NOMO-1 (cell line): ENCODE measurements around the gene DNASE1L3.

Experiments
- DNase-seq, 2 experiments: peaks; one replicate each; lab custom pipeline; 2025; ENCODE audit not compliant: unreplicated experiment in 2 of 2; lab: John Stamatoyannopoulos, UW

DNASE1L3 gene

DNA sequence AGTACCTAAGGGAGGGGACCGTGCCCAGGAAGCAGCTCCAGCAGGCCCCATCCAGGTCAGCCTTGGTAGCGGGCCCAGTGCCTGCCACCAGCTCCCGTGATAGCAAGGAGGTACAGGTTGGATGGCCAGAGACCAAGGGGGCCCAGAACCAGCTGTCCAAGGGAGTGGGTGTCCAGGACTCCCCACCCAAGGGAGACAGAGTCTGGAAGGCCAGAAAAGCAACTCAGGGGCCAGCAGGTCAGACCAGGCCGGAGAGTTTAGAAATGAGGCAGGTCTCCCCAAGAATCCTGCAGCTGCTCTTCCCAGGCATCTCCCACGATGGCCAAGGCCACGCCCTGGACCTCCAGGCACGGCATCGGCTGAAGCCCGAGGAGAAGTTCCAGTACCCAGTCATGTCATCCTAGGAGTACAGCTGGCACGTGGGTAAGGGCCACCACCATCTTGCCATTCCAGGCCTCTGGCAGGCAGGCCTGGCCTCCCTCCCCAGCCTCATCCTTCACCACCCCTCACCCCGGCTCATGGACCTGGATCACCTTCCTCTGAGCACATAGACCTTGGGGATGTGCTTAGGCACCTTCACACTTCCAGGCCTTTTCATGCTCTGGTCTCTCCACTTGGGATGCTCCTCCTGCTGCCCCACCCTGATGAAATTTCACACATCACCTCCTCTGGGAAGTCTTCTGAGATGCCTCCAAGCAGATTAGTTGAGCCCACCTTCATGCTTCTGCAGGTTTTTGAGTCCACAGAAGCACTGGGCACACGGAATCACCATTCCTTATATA is 30.5 kb downstream of the DNASE1L3 start:
- DNase-seq, result no peak

DNA sequence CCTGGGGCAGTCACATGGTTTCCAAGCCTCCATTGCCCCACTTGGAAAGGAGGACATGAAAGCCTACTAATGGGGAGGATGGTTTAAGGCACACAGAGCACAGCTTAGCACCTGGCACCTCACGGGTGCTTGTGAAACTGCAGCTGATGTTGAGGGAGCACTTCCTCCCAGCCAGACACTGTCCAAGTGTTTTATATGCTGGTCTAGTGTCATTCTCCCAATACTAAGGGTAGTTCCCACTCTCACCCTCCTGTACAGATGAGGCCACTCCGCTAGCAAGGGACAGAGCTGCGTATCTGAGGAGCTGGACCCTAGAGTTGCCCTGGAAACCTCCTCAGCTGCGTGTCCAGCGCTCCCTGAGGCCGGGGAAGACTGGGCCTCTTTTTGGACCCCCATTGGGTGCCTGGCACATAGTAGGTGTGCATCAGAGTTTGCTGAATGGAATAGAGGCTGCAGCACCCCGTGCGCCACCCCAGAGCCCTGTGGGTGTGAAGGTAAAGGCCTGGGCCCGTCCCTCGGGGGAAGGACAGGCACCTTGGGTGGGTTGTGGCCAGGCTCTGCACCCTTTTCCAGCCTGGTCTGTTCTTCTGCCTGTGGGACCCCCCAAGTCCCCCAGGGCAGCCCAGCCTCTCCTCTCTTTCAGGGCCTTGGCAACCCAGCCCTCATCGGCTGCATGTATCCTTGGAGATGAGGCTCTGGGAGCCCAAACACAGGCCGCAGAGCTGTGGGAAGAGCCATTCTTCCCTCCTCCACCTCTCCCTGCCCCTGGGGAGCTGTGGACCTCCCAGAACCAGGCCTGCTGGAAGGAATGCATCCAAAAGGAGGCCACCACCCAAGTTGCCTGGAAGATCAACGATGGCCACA is 31.3 kb downstream of the DNASE1L3 start:
- no peak for DNase-seq

DNA sequence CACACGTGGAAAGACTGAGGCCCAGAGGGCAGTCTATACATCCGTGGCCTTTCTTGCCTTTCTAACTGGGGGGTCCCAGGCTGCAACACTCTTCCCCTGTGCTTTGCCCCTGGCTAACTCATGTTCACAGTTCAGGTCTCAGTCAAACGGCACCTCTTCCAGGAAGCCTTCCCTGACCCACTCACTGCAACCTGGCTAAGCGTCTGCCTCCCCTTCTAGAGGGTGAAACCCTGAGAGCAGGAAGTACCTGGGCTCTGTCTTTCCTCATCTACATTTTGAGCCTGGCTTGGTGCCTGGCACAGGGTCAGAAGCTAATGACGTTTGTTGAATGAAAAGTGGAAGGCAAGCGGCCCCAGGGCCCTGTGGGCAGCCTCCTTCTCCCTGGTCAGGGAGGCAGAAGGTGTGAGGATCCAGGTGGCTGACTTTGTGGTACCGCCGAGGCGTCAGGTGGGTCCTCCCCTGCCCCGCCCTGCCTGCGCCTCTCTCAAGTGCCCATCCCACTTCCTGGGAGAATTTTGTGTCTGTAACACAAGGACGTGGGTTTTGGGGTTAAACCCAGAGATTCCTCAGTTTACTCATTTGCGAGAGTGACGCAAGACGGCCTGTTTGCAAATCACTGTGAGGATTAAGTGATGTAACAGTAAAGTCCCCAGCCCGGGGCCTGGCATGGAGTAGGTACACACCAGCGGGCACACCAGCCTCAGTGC is 32.1 kb downstream of the DNASE1L3 start:
- DNase-seq, result no peak

DNA sequence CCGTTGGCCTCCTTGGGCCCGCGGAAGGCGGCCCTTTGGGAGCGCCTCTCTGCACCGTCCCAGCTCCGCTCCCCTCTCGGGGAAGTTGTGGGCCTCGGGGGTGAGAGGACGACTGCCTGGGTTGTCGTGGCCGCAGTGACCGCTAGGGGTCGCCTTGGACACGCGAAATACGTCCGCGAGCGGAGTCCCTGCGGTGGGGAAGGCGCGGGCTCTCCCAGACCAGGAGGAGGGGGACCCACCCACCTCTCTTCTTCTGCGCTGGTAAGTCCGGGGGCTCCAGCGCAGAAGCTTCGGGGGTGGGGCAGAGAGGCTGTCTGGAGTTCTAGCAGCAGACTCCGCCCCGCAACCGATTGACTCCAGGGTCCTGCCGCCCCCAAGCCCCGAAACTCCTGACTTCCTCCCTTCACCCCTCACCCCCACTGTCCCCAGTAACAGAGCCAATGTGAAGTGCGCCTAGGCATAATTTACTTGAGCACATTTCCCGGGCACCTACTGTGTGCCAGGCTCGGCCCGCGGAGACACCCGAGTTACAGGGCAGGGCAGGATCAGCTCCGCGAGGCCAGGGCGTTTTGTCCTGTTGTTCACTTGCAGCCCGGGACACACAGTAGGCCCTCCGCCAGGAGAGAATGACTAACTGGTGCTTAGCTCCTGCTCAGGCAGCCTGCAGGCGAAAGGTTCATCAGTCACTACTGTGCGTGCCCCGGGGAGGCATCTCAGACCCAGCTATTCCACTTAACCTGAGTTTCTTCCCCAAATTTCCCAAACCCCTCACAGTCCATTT is 32.8 kb downstream of the DNASE1L3 start:
- peak; percentile 68 to 69 for DNase-seq

DNA sequence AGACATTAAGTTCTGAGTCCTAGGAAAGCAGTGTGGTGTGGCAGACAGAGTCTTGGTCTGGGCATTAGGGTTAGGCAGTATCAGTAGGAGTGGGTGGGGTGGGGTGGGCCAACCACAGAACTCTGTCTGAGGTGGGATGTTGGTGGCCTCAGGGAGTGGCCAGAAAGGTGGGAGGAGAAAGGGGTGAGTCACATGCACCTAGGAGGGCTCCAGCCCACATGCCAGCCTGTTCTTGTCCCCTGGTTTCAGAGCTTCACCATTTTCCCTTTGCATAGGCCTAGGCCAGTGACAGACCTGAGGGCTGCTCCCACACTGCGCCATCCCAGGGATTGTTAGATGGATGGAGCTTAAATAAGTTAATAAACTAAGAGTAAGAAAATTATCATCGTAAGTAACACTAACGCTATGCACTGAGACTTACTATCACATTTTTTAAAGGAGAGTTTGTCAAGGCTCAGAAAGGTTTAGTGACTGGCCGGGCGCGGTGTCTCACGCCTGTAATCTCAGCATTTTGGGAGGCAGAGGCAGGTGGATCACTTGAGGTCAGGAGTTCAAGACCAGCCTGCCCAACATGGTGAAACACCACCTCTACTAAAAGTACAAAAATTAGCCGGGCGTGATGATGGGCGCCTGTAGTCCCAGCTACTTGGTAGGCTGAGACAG is 33.8 kb downstream of the DNASE1L3 start:
- DNase-seq, result no peak

DNA sequence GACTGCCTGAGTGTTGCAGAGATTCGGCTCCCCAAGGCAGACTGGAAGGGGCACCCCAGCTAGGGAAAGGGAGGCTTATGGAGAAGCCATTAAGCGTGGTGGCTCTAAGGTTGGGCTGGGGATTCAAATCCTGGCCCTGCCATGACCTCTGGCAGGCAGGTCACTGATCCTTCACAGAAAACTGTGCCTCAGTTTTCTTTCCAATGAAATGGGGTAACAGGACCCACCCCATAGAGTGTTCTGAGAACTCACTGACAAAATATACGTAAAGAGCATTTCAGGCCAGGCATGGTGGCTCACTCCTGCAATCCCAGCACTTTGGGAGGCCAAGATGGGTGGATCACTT is 34.6 kb downstream of the DNASE1L3 start:
- DNase-seq, result no peak

DNA sequence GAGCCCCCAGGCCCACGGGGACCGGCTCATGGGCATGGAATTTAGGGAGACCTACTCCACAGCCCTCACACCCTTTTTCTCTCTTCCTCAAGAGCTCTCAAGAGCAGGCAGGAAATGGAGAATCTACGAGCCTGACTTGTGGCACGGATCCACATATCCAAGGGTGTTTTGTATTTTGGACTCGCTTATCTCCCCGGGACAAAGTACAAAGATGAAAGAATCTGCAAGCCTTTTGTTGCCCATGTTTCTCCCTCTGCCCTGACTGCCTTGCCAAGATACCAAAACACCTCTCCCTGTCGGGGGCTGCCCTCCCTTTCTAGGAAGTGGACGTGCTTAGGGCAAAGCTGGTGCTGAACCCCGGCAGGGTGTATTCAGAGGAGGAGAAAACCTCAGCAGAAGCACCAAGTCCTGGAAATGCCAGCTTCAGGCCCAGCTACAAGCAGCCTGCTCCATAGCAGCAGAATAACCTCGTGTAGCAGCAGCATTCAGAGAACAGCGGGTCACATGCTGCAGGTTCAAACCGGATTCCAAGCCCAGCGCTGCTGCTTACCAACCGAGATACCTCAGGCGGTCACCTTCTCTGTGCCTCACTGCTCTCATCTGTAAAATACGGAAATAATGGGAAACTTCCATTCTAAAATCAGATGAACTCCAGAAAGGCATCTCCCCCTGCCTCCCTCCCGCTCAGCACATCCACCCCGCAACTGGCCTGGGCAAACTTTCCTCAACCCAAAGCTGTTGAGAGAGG is 35.2 kb downstream of the DNASE1L3 start:
- DNase-seq, result no peak

DNA sequence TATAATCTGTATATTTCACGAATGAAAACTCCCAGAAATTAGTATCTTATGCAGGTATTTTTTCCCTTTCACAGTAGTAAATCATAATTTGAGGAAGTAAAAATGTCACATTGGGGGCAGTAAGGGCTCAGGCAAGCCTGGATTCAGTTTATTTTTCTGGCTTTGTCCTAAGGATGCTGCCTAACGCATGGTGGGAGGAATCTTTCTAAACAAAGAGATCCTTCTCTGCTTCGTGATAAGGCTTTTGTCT is 35.7 kb downstream of the DNASE1L3 start:
- DNase-seq, result peak in 1 of 2 experiments; percentile 15

DNA sequence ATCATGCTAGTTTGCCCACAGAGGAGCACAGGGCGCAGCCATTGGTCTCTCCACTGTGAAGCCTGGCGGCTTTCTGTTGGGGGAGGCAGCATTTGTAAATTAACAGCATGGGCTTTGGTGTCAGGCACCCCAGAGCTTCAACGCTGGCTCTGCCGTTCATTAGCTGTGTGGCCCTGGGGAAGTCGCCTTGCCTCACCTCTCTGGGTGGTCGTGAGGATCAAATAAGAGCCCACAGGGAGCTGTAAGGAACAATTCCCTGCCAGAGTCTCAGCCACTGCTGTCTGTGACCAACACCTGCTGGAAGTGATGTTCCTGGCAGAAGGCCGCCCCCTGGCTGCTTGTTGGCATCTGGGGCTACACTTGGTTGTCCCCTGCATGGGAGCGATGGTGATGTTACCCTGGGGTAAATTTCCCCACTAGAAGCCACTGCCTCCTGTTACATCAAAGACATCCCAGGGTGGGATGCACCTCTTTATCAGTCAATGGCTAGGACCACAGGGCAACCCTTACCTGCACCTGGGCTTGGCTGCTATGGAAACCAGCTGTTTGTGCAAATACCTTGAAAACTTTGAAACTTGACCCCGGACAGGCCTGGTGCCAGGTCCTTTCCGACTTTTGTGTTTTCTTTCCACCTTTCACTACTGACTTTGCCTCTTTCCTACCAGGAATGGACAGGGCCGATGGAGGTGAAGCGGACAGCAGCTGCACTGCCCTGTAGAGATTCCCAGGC is 36.9 kb downstream of the DNASE1L3 start:
- DNase-seq, result no peak

DNA sequence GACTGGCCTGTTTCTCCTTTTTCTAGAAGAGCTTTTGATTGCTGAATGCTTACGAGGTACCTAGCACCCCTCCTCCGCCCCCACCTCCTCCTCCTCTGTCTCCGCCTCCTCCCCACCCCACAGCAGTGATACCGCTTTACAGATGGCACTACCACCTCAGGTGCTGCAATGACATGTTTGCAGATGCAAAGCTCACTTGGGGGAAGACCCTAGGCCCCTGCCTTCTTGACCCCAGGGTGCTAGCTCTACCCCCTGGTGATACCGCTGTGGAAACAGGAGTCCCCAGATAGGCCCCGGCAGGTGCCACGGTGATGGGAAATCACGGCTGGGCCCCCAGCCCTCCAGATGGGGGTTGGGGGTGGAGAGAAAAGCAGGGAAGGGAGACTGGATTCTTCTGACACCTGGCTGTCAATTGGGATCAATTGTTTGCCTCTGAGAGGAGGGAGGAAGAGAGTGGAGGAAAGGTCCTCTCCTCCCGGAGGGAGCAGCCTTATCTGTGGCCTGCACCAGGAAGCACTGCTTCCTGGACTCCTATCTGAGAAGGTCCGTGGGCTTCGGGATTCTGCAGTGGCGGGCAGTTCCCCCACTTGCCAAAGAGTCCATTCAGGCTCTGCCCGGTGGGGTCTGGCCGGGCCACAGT is 37.6 kb downstream of the DNASE1L3 start:
- no peak for DNase-seq

DNA sequence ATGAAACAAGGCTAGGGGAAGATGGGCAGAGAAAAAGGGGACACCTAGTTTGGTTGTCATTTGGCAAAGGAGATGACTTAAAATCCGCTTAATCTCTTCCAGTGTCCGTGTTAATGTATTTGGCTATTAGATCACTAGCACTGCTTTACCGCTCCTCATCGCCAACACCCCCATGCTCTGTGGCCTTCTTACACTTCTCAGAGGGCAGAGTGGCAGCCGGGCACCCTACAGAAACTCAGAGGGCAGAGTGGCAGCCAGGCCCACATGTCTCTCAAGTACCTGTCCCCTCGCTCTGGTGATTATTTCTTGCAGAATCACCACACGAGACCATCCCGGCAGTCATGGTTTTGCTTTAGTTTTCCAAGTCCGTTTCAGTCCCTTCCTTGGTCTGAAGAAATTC is 39.6 kb downstream of the DNASE1L3 start:
- no peak for DNase-seq

DNA sequence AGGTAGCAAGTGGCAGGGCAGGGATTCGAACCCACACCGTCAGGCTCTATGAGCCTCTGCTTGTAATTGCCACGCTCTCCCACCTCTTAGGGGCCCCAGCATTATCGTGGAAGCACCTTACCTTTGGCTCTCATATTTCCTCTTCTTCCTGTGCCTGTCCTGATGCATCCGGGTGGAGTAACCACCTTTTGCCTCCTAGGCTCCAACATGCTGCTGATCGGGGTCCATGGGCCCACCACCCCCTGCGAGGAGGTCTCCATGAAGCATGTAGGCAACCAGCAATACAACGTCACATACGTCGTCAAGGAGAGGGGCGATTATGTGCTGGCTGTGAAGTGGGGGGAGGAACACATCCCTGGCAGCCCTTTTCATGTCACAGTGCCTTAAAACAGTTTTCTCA is 40.4 kb downstream of the DNASE1L3 start:
- no peak for DNase-seq

DNA sequence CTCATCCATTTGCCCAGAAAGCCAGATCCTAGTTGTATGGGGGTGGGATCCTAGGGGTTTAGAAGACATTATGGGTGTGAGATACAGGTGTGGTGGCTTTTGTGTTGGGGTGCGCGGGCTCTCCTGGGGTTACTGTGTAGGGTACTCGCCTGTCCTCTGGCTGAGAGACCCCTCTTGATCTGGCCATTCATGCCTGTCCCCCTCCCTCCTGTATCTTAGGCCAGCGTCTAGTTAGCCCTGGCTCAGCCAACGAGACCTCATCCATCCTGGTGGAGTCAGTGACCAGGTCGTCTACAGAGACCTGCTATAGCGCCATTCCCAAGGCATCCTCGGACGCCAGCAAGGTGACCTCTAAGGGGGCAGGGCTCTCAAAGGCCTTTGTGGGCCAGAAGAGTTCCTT is 41.4 kb downstream of the DNASE1L3 start:
- DNase-seq, result no peak

DNA sequence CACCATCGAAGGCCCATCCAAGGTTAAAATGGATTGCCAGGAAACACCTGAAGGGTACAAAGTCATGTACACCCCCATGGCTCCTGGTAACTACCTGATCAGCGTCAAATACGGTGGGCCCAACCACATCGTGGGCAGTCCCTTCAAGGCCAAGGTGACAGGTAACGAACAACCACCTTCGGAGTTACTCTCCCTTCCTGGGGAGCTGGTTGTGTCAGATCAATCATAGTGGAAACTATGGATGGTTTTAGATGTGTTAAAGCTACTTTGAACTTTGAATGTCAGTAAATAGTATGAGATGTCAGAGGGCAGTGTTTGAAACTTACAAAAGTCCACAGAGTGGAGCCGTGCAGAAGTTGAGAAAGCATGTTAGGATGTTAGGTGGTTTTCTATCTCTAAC is 42.3 kb downstream of the DNASE1L3 start:
- DNase-seq, result no peak

DNA sequence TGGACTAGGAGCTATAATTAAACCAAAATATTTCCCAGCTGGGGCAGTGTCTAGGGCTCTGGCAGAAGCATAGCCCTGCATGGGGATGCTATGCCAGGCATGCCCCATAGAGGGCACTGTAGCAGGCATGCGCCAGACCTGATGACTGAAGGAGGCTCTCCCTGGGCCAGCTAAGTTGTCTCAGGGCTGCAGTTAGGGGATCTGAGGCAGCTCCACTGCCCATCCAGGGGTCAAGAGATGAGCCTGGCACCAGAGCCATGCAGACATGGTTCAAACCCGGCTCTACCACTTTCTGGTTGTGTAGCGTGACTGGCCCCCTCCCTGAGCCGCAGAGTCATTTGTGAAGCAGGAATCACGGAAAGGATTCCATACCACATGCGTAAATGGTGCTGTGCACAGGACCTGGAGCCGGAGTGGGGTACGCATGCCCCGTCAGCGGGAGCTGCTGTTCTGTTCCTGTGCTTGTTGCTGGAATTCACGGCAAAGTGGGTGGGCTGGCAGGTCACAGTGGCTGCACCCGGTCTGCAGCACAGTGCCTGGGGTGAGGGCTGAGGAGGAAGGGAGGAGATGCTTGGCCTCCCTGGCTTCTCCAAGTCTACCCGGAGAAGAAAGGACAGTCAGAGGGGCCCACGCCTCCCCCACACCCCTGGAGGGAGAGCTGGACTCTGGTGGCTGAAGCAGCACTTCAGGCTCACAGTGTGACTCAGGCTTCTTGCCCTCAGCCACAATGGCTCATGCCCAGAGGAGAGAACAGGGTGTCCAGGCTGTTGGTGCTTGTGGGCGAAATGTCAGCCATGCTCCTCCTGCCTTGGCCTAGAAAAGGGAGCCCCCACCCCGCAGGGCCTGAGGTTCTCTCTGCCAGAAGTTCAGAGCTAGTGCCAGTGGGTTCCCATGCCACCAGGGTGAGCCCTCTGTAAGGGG is 43.1 kb downstream of the DNASE1L3 start:
- DNase-seq, result peak in 1 of 2 experiments; percentile 16

DNA sequence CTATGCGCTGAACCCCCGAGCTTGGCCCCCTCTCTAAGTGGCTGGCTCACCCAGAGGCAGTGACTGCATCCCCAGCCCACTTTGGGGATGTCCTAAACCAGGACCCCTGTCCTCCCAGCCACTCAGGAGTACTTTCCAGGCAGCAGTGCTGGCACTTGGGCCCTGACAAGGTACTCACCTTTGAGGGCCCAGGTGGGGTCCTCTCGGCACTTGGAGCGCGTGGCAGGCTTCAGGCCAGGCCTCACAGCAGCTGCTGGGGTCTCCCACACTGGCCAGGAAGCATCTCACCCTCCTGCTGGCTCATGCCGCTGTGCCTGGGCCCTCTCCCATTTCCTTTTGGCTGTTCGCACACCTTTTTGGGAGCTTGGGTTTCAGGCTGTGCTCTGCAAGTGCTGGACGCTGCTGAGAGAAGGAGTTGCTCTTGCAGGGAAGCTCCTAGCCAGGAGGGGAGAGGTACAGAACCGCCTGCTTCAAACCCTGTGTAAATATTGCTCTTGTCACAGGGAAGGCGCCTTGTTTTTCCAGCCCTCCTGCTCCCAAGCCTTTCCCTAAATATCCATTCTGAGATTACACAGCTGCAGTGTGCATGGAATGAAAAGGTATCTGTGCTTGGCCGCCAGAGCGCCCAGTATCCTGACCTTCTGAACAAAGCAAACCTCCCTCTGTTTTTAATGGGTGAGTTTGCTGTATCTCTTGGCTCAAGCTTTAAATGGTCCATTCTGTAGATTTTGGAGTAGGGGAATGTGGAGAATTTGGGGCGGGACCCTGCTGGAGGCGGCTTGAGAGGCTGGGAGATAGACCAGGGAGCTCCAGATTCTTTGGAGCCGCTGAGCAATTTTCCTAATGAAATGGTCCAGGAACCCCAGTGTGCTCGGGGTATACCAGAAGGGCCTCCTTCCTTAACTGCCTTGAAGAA is 45.6 kb downstream of the DNASE1L3 start:
- no peak for DNase-seq
